ENCODE results near the gene UNC80.

DNA sequence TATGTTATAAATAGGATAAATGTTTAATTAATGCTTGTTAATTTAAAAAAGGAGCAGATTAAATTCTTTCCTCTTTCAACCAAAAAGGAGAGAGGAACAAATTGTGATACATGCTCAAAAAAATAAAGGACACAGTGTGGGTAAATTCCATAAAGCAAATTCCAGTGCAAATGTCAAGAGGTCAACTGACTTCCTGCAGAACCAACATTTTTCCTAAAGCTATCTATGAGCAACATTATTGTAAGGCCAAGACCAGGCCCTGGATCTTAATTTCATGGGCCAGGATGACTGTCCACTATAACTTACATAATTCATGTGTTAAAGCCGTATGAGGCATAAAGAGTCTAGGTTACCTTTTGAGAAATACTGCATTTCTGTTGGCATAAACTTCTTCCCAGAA, 136.9 kb downstream of the UNC80 start:
- TF ChIP-seq, protein P1, sequence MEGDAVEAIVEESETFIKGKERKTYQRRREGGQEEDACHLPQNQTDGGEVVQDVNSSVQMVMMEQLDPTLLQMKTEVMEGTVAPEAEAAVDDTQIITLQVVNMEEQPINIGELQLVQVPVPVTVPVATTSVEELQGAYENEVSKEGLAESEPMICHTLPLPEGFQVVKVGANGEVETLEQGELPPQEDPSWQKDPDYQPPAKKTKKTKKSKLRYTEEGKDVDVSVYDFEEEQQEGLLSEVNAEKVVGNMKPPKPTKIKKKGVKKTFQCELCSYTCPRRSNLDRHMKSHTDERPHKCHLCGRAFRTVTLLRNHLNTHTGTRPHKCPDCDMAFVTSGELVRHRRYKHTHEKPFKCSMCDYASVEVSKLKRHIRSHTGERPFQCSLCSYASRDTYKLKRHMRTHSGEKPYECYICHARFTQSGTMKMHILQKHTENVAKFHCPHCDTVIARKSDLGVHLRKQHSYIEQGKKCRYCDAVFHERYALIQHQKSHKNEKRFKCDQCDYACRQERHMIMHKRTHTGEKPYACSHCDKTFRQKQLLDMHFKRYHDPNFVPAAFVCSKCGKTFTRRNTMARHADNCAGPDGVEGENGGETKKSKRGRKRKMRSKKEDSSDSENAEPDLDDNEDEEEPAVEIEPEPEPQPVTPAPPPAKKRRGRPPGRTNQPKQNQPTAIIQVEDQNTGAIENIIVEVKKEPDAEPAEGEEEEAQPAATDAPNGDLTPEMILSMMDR (IDR thresholded peaks at IDR 0.05), result no peak
- TF ChIP-seq POLR2A (IDR thresholded peaks at IDR 0.05) (no peak), EP300 (IDR thresholded peaks at IDR 0.05) (no peak)

All from ovary (tissue), 3 donors.